22Rv1 (cell line): ENCODE measurements around the gene KLHL17.

Source experiments
- CTCF ChIP-seq: fragments of 450-650 bp; IDR thresholded peaks from 2 replicates; pipeline ENCODE4 v1.5.1; 2017; ENCODE audit warnings: mild to moderate bottlenecking
- ZFX ChIP-seq: fragments of 450-650 bp; IDR thresholded peaks from 2 replicates; pipeline ENCODE4 v1.6.1; 2017; ENCODE audit warnings: antibody characterized with exemption, borderline replicate concordance

- TF ChIP-seq CTCF (no peak), ZFX (no peak)
Measured at GRCh38 chr1:944341-945325, 15.8 kb upstream of the KLHL17 start.
